IMR-90 (cell line): ENCODE results near the gene ANP32B. TPM values are rescaled to one million over a fixed set of nuclear protein-coding genes. Genes with fewer than 3 reads are reported as not detected.
"Not testable (repeated sequence)": the region's sequence is repeated elsewhere in the genome, so short reads cannot be mapped to it uniquely, and the experiment has no call there.

Source experiments
- ATAC-seq: fragments of 200-7000 bp; cut with Tn5 transposase; 2 replicates; pipeline ENCODE4 v1.9.1; 2020; ENCODE audit warnings: low read depth, mild to moderate bottlenecking, moderate library complexity
- BruUV-seq: library from RNA; stranded (reverse); fragments of 400-500 nt; replicated peaks from 2 replicates; lab custom pipeline; 2021; lab: Mats Ljungman, UMichigan
- CTCF ChIA-PET: fragments of 300-600 bp; formaldehyde crosslinking; extraction: SDS; loops from one replicate; lab custom pipeline; 2021; ENCODE audit warnings: antibody characterized with exemption; lab: Yijun Ruan, JAX
- POLR2A ChIA-PET: fragments of 300-600 bp; sonication (Branson Sonifier 250); formaldehyde crosslinking; loops from one replicate; lab custom pipeline; 2022; ENCODE audit warnings: antibody characterized with exemption; ENCODE audit not compliant: unreplicated experiment; lab: Charles Lee
- DNase-seq: peaks from one replicate; pipeline ENCODE4 v3.0.0; 2013
- H2AFZ ChIP-seq: replicated peaks from 2 replicates; pipeline ENCODE3; 2013; ENCODE audit warnings: low read length, mild to moderate bottlenecking; ENCODE audit not compliant: poor library complexity
- H2AK5ac ChIP-seq: 2 replicates; pipeline ENCODE4 v1.6.1; 2013; ENCODE audit warnings: low read depth, low read length, inconsistent platforms
- H2AK9ac ChIP-seq: replicated peaks from 2 replicates; pipeline ENCODE3; 2013; ENCODE audit warnings: mild to moderate bottlenecking, low read depth, low read length, moderate library complexity; ENCODE audit not compliant: poor library complexity
- H2BK120ac ChIP-seq: 2 replicates; pipeline ENCODE4 v1.6.1; 2013; ENCODE audit warnings: low read depth, low read length, inconsistent platforms
- H2BK15ac ChIP-seq: 3 replicates; pipeline ENCODE4 v1.6.1; 2013; ENCODE audit warnings: low read depth, low read length, inconsistent platforms
- H2BK20ac ChIP-seq: 2 replicates; pipeline ENCODE4 v1.6.1; 2013; ENCODE audit warnings: low read depth, mild to moderate bottlenecking, inconsistent platforms, low read length, moderate library complexity
- H2BK5ac ChIP-seq: 2 replicates; pipeline ENCODE4 v1.6.1; 2013; ENCODE audit warnings: mild to moderate bottlenecking, low read depth, low read length, inconsistent platforms; ENCODE audit not compliant: poor library complexity, severe bottlenecking
- H3K14ac ChIP-seq: replicated peaks from 2 replicates; pipeline ENCODE4 v1.6.1; 2013; ENCODE audit warnings: low read depth, low read length, inconsistent platforms
- H3K18ac ChIP-seq: 2 replicates; pipeline ENCODE4 v1.6.1; 2013; ENCODE audit warnings: low read depth, low read length, control low read depth
- H3K23ac ChIP-seq: 2 replicates; pipeline ENCODE4 v1.6.1; 2013; ENCODE audit warnings: low read depth, low read length, inconsistent platforms
- H3K27ac ChIP-seq: 2 replicates; pipeline ENCODE4 v1.5.1; 2013; ENCODE audit warnings: mild to moderate bottlenecking, control low read depth, low read length; ENCODE audit not compliant: insufficient read depth
- H3K27me3 ChIP-seq: 2 replicates; pipeline ENCODE4 v1.6.1; 2013; ENCODE audit warnings: low read length; ENCODE audit not compliant: control insufficient read depth, insufficient read depth
- H3K36me3 ChIP-seq: 2 replicates; pipeline ENCODE4 v1.6.1; 2013; ENCODE audit warnings: low read length, mixed read lengths; ENCODE audit not compliant: control insufficient read depth, insufficient read depth
- H3K4ac ChIP-seq: 2 replicates; pipeline ENCODE4 v1.6.1; 2013; ENCODE audit warnings: low read depth, low read length, inconsistent platforms
- H3K4me1 ChIP-seq: 2 replicates; pipeline ENCODE4 v1.6.1; 2013; ENCODE audit warnings: low read length, mixed read lengths; ENCODE audit not compliant: control insufficient read depth, insufficient read depth
- H3K4me2 ChIP-seq: 2 replicates; pipeline ENCODE4 v1.6.1; 2013; ENCODE audit warnings: low read depth, mild to moderate bottlenecking, control low read depth, low read length, moderate library complexity
- H3K4me3 ChIP-seq: 2 replicates; pipeline ENCODE4 v1.5.1; 2013; ENCODE audit warnings: low read depth, mild to moderate bottlenecking, control low read depth, low read length, moderate library complexity; ENCODE audit not compliant: insufficient read depth
- H3K56ac ChIP-seq: 2 replicates; pipeline ENCODE4 v1.6.1; 2013; ENCODE audit warnings: low read length, inconsistent platforms; ENCODE audit not compliant: insufficient read depth; ENCODE audit errors: extremely low read depth
- H3K79me1 ChIP-seq, 2 experiments: 2 replicates each; pipeline ENCODE4 v1.6.1; 2013; ENCODE audit warnings: low read length in 2 of 2, inconsistent platforms in 1 of 2, low read depth in 1 of 2
- H3K9ac ChIP-seq: 2 replicates; pipeline ENCODE4 v1.6.1; 2013; ENCODE audit warnings: low read depth, low read length, control low read depth
- H3K9me1 ChIP-seq: 2 replicates; pipeline ENCODE4 v1.6.1; 2013; ENCODE audit warnings: low read length, inconsistent platforms; ENCODE audit not compliant: insufficient read depth
- H3K9me3 ChIP-seq: 2 replicates; pipeline ENCODE4 v1.6.1; 2013; ENCODE audit warnings: low read length; ENCODE audit not compliant: control insufficient read depth, insufficient read depth
- H4K20me1 ChIP-seq: 2 replicates; pipeline ENCODE4 v1.6.1; 2013; ENCODE audit warnings: low read length, inconsistent platforms; ENCODE audit not compliant: insufficient read depth
- H4K5ac ChIP-seq: 2 replicates; pipeline ENCODE4 v1.6.1; 2013; ENCODE audit warnings: mild to moderate bottlenecking, low read depth, low read length, control low read depth
- H4K8ac ChIP-seq, 2 experiments: 2 replicates each; pipeline ENCODE4 v1.6.1; 2013; ENCODE audit warnings: low read depth in 2 of 2, low read length in 2 of 2, control low read depth in 1 of 2, inconsistent platforms in 1 of 2
- H4K91ac ChIP-seq: 2 replicates; pipeline ENCODE4 v1.6.1; 2013; ENCODE audit warnings: low read depth, low read length, inconsistent platforms; ENCODE audit not compliant: insufficient read depth
- WGBS, 2 experiments: methylation state at CpG; one replicate each; pipeline versions ENCODE4 v1.1.5 to v1.1.7; 2013; ENCODE audit warnings: missing lambda C conversion rate in 2 of 2; ENCODE audit not compliant: insufficient read length in 1 of 2; ENCODE audit errors: extremely low coverage in 2 of 2; 5-methylcytosine and 5-hydroxymethylcytosine counted together
- dilution Hi-C: fragments of 300-500 bp; cut with HindIII; formaldehyde crosslinking; loops from one replicate; pipeline ENCODE4 v1.14.3; 2018; ENCODE audit warnings: low sequenced_read_pairs; ENCODE audit not compliant: unreplicated experiment
- in situ Hi-C: fragments of 300-500 bp; cut with MboI; formaldehyde crosslinking; loops from 3 replicates; pipeline ENCODE4 v1.14.3; 2019; ENCODE audit warnings: low sequenced_read_pairs, inconsistent platforms, mixed read lengths
- intact Hi-C: fragments of 100-400 bp; cut with micrococcal nuclease; formaldehyde crosslinking; loops from 2 replicates; pipeline ENCODE4 v1.10.0; 2022
- polyA plus RNA-seq, 3 experiments: library from polyadenylated mRNA; depleted of rRNA; stranded (reverse); fragments of >200 nt; gene quantifications; 2 replicates each; pipeline ENCODE4 v1.2.3, GENCODE V29; 2012; ENCODE audit warnings: low replicate concordance in 1 of 3
- total RNA-seq: library from RNA; depleted of rRNA; stranded (reverse); fragments of >200 nt; gene quantifications from 2 replicates; pipeline ENCODE4 v1.2.3, GENCODE V29; 2012

ANP32B gene
- total and polyA plus RNA-seq, 2 of the 4 experiments (the other 2 are of a cell fraction) = 3.9 to 46.8 TPM

DNA sequence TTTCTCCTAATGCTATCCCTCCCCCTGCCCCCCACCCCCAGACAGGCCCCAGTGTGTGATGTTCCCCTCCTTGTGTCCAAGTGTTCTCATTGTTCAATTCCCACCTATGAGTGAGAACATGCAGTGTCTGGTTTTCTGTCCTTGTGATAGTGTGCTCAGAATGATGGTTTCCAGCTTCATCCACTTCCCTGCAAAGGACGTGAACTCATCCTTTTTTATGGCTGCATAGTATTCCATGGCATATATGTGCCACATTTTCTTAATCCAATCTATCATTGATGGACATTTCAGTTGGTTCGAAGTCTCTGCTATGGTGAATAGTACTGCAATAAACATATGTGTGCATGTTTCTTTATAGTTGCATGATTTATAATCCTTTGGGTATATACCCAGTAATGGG is 37.7 kb upstream of the ANP32B start:
- in situ Hi-C loops = not testable (repeated sequence)

DNA sequence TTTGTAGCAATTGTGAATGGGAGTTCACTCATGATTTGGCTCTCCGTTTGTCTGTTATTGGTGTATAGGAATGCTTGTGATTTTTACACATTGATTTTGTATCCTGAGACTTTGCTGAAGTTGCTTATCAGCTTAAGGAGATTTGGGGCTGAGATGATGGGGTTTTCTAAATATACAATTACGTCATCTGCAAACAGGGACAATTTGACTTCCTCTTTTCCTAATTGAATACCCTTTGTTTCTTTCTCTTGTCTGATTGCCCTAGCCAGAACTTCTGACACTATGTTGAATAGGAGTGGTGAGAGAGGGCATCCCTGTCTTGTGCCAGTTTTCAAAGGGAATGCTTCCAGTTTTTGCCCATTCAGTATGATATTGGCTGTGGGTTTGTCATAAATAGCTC is 36.0 kb upstream of the ANP32B start:
- H4K20me1 ChIP-seq, H3K36me3 ChIP-seq, H4K8ac ChIP-seq, DNase-seq, ATAC-seq, H4K91ac ChIP-seq, POLR2A ChIA-PET, H3K4me3 ChIP-seq, intact Hi-C loops, H3K4me1 ChIP-seq, H2AK5ac ChIP-seq, H3K56ac ChIP-seq, H3K18ac ChIP-seq, H2BK20ac ChIP-seq, CTCF ChIA-PET, H2BK15ac ChIP-seq, H3K9ac ChIP-seq, H3K14ac ChIP-seq, H3K9me1 ChIP-seq, H4K5ac ChIP-seq, H3K9me3 ChIP-seq, H2BK5ac ChIP-seq, H3K4me2 ChIP-seq, H3K23ac ChIP-seq, H3K79me1 ChIP-seq, H3K27ac ChIP-seq, BruUV-seq, H3K4ac ChIP-seq, H2AK9ac ChIP-seq, in situ Hi-C loops, H2BK120ac ChIP-seq, H2AFZ ChIP-seq, dilution Hi-C loops: not testable (repeated sequence)
- peaks cover 29% of the 10 kb centered on the region for H3K27me3 ChIP-seq
- WGBS, 2 experiments = no CpG with 5 or more reads among the region's 2 CpGs

More for the DNA sequence above, 37.7 kb upstream of the ANP32B start:
- BruUV-seq, dilution Hi-C loops, H3K9me3 ChIP-seq, H3K4ac ChIP-seq, intact Hi-C loops, H2BK120ac ChIP-seq, H4K20me1 ChIP-seq, H2BK15ac ChIP-seq, H3K79me1 ChIP-seq, H3K9ac ChIP-seq, H3K36me3 ChIP-seq, POLR2A ChIA-PET, H2AK9ac ChIP-seq, H3K4me1 ChIP-seq, H3K9me1 ChIP-seq, H3K56ac ChIP-seq, H4K91ac ChIP-seq, H3K4me2 ChIP-seq, ATAC-seq, H4K8ac ChIP-seq, H3K4me3 ChIP-seq, H2BK20ac ChIP-seq, H2BK5ac ChIP-seq, H2AFZ ChIP-seq, H3K18ac ChIP-seq, H3K14ac ChIP-seq, H2AK5ac ChIP-seq, H3K23ac ChIP-seq, H3K27ac ChIP-seq, DNase-seq, H4K5ac ChIP-seq, CTCF ChIA-PET: not testable (repeated sequence)
- H3K27me3 ChIP-seq = peaks cover 31% of the 10 kb centered on the region
- no CpG with 5 or more reads among the region's 2 CpGs for WGBS, 2 experiments
